Measurements from ENCODE around the gene COL4A1.

Gene COL4A1

GRCh38 chr13:110234532-110234931, 72.4 kb downstream of the COL4A1 start:
- DNase-seq: no peak

- DNase-seq: no peak
These were observed 73.0 kb downstream of the COL4A1 start for GRCh38 chr13:110233951-110234280.

- DNase-seq: no peak
These were observed 73.6 kb downstream of the COL4A1 start for GRCh38 chr13:110233181-110233950.

- no peak for DNase-seq
These were observed 74.2 kb downstream of the COL4A1 start for GRCh38 chr13:110232756-110233155.

- no peak for DNase-seq
These were observed 74.8 kb downstream of the COL4A1 start for GRCh38 chr13:110232142-110232541.

GRCh38 chr13:110231348-110232047, 75.5 kb downstream of the COL4A1 start:
- no peak for DNase-seq

GRCh38 chr13:110230661-110231347, 76.2 kb downstream of the COL4A1 start:
- no peak for DNase-seq

- no peak for DNase-seq
These were observed 76.9 kb downstream of the COL4A1 start for GRCh38 chr13:110229905-110230563.

GRCh38 chr13:110228936-110229904, 77.7 kb downstream of the COL4A1 start:
- DNase-seq: no peak

- no peak for DNase-seq
These were observed 78.9 kb downstream of the COL4A1 start for GRCh38 chr13:110227864-110228643.

GRCh38 chr13:110227416-110227815, 79.5 kb downstream of the COL4A1 start:
- no peak for DNase-seq

- DNase-seq: no peak
These were observed 81.1 kb downstream of the COL4A1 start for GRCh38 chr13:110225609-110226574.

GRCh38 chr13:110225003-110225402, 82.0 kb downstream of the COL4A1 start:
- no peak for DNase-seq

- DNase-seq: no peak
These were observed 82.4 kb downstream of the COL4A1 start for GRCh38 chr13:110224519-110224918.

- peak; percentile 89 for DNase-seq
These were observed 85.4 kb downstream of the COL4A1 start for GRCh38 chr13:110221406-110222117.

- no peak for DNase-seq
These were observed 86.5 kb downstream of the COL4A1 start for GRCh38 chr13:110220471-110220870.

- no peak for DNase-seq
These were observed 88.3 kb downstream of the COL4A1 start for GRCh38 chr13:110218581-110219201.

- no peak for DNase-seq
These were observed 89.1 kb downstream of the COL4A1 start for GRCh38 chr13:110217811-110218210.

GRCh38 chr13:110217085-110217484, 89.9 kb downstream of the COL4A1 start:
- DNase-seq: no peak
